BJ (cell line): ENCODE measurements around the gene ENOX1. TPM values are rescaled to one million over a fixed set of nuclear protein-coding genes. Genes with fewer than 3 reads are reported as not detected.

Experiments used
- CTCF ChIA-PET: fragments of 350-600 bp; formaldehyde crosslinking; extraction: SDS; loops from one replicate; lab custom pipeline; 2021; ENCODE audit warnings: antibody characterized with exemption, inconsistent platforms; lab: Yijun Ruan, JAX
- POLR2A ChIA-PET: fragments of 300-600 bp; sonication (Branson Sonifier 250); formaldehyde crosslinking; extraction: SDS; loops from one replicate; lab custom pipeline; 2021; ENCODE audit warnings: antibody characterized with exemption; lab: Charles Lee
- DNase-seq: peaks from one replicate; pipeline ENCODE4 v3.0.0-alpha.2; 2011; ENCODE audit warnings: low read depth
- H3K27me3 ChIP-seq: 2 replicates; pipeline ENCODE4 v1.6.0; 2011; ENCODE audit warnings: low read length; ENCODE audit not compliant: control insufficient read depth, insufficient read depth
- H3K36me3 ChIP-seq: 2 replicates; pipeline ENCODE4 v1.5.1; 2011; ENCODE audit warnings: low read length; ENCODE audit not compliant: control insufficient read depth, insufficient read depth
- H3K4me3 ChIP-seq: 2 replicates; pipeline ENCODE4 v1.5.1; 2011; ENCODE audit warnings: low read depth, mild to moderate bottlenecking, control low read depth, low read length
- polyA plus RNA-seq: library from polyadenylated mRNA; depleted of rRNA; stranded (reverse); fragments of >200 nt; gene quantifications from 2 replicates; pipeline ENCODE4 v1.2.3, GENCODE V29; 2011
- TF ChIP-seq, protein P1 (sequence below): IDR thresholded peaks from 2 replicates; pipeline ENCODE4 v1.5.1; 2011; ENCODE audit warnings: low read depth, mild to moderate bottlenecking, control low read depth, inconsistent platforms, low read length, moderate library complexity; ENCODE audit not compliant: insufficient read depth

Gene ENOX1
- polyA plus RNA-seq, 1 experiment: 2.1 TPM

DNA sequence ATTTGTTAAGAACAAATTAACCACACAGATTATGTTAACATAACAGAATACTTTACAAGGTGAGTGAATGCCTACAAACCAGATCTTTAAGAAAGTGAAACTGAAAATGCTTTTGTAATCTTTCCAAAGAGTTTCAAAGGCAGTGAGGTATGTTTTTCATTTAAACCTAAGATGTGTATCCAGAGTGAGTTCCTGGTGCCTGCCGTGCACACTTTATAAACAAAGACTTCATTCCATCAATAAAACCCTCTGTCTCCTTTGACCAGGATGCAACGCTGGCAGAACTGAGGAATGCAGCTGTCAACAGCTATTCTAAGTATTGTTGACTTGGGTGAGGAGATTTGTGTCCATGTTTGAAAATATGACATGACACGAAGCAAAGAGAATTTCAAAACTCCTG is 418.8 kb downstream of the ENOX1 start:
- ChIA-PET CTCF (no interaction called here), POLR2A (no interaction called here)
- no peak for DNase-seq
- Histone ChIP-seq H3K4me3 (no peak overlapping the region), H3K27me3 (no peaks in the 10 kb centered on the region), H3K36me3 (no peaks in the 10 kb centered on the region)
- TF ChIP-seq, protein P1, sequence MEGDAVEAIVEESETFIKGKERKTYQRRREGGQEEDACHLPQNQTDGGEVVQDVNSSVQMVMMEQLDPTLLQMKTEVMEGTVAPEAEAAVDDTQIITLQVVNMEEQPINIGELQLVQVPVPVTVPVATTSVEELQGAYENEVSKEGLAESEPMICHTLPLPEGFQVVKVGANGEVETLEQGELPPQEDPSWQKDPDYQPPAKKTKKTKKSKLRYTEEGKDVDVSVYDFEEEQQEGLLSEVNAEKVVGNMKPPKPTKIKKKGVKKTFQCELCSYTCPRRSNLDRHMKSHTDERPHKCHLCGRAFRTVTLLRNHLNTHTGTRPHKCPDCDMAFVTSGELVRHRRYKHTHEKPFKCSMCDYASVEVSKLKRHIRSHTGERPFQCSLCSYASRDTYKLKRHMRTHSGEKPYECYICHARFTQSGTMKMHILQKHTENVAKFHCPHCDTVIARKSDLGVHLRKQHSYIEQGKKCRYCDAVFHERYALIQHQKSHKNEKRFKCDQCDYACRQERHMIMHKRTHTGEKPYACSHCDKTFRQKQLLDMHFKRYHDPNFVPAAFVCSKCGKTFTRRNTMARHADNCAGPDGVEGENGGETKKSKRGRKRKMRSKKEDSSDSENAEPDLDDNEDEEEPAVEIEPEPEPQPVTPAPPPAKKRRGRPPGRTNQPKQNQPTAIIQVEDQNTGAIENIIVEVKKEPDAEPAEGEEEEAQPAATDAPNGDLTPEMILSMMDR: no peak

DNA sequence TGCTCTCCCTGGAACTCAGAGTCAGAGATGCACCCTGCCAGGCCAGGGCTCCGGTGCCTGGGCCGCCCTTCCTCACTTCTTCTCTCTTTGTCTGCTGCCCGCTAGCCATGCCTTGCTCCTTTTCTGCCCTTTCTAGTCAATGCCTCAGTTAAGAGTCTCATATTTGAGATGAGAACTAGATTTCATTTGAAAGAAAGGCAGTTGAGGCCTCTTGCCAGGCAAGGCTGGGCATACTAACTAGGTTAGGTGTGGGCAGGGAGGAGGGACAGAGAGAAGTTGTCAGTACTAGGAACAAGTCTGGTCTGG is 421.8 kb downstream of the ENOX1 start:
- CTCF ChIA-PET: interaction anchor here (1.0 kb wide), 1 partner anchor 8 kb away, joined by 3 read pairs; no protein-coding TSS in a partner anchor
- Histone ChIP-seq H3K36me3 (no peaks in the 10 kb centered on the region), H3K27me3 (no peaks in the 10 kb centered on the region), H3K4me3 (no peak overlapping the region)
- DNase-seq: no peak
- TF ChIP-seq, protein P1: no peak
- POLR2A ChIA-PET: no interaction called here

DNA sequence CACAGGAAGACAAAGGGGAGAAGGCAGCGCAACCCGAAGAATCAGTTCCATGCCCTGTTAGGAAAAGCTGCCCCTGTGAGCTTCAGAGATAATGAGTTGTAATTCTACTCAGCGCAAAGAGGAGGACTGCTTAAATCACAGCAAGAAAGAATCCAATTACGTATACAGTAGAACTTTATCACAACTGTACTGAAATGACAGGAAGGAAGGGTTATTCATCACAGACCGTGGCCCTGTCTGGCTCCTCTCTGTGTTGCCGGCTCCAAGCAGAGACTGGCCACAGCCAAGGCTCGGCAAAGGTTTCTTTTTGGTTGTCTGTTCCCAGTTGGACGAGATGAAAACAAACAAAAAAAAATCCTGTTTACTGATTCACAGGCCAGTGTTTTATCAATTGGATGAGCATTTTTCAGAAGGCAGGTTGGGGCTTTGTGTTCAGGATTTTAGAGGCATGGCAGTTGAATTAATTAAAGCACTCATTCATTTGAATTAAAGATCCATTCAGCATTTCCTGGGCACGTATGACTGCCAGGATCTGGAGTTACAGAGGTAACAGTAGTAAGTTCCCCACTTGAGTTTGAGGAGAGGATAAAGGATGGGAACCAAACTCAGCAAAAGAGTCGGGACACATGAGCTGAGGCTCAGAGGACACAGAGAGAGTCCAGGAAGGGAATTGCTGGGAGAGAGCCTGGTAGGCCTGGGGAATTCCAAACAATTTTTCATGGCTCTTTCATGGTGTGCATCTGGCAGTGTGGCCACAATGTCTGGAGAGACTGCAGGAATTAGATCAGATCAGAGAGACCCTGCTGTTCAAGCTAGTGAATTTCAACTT is 422.3 kb downstream of the ENOX1 start:
- H3K4me3 ChIP-seq: no peak overlapping the region
- DNase-seq: no peak

DNA sequence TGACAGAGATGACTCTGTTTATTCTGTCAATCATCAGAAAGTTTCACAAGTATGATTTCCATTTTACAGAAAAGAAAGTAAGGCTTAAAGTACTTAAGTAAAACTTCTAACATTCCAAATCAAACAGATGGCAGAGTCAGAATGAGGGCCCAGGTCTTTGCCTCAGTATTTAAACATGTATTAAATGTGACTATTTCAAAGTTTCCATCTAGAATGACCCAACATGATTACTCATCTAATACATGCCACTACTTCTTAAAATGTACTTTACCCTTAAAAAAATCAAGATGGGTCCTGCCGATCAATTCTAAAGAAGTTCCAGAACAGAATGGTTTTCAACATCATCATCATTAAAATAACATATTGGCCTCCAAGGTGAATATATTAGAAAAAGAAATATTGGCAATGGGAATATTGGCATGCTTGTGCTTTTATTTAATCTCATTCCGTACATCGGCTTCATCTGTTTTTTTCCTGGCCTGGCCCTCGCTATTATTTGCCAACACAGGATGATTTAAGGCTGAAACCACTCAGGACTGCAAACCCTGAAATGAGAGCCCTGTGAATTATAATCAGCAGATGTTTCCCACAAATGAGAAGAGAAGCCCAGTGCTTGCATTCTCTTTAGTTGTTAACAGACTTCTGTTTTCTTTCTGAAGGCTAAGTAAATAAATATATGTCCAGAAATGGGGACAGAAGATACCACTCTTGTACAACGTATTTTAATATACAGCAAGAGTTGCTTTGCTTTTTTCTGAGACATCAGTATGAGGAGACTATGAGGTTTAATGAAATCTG is 423.4 kb downstream of the ENOX1 start:
- TF ChIP-seq, protein P1: no peak
- no peak overlapping the region for H3K4me3 ChIP-seq
- H3K27me3 ChIP-seq: no peaks in the 10 kb centered on the region
- ChIA-PET CTCF (no interaction called here), POLR2A (no interaction called here)
- DNase-seq: no peak
- H3K36me3 ChIP-seq: no peaks in the 10 kb centered on the region

More for the DNA sequence above, 422.3 kb downstream of the ENOX1 start:
- ChIA-PET CTCF (interaction anchor here (1.0 kb wide), 1 partner anchor 9 kb away, joined by 3 read pairs; no protein-coding TSS in a partner anchor), POLR2A (no interaction called here)
- Histone ChIP-seq H3K36me3 (no peaks in the 10 kb centered on the region), H3K27me3 (no peaks in the 10 kb centered on the region)
- TF ChIP-seq, protein P1: no peak

DNA sequence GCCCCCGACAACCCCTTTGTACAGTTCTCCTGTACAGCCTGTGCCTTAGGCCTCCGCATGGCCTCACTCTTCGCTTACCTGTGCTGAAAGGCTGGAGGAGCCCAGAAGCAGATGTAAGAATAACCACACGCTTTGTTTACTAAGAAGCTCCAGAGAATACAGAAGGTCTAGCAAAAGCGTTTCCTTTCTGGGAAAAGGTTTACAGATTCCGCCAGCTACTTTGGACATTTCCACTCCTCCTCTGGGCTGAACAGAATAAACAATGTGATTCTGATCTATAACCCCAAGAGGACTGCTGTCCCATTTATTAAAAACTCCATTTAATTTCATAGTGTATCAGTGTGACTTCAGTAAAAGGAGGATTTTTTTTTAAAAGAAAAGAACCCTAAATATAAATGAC is 424.2 kb downstream of the ENOX1 start:
- Histone ChIP-seq H3K4me3 (no peak overlapping the region), H3K36me3 (no peaks in the 10 kb centered on the region), H3K27me3 (no peaks in the 10 kb centered on the region)
- DNase-seq: no peak
- CTCF ChIA-PET: no interaction called here
- POLR2A ChIA-PET: no interaction called here
- TF ChIP-seq, protein P1: no peak
